Measurements from ENCODE around the gene CDKL1. TPM values are rescaled to one million over a fixed set of nuclear protein-coding genes. Genes with fewer than 3 reads are reported as not detected.

CDKL1 gene
- total and polyA plus RNA-seq, 7 experiments from 2014 or later, result 2.0 to 14.8 (median 4.9) TPM

GRCh38 chr14:50421499-50421898 is 24.8 kb upstream of the CDKL1 start:
- H3K4me1 Mint-ChIP-seq, result peaks cover 0 to 6% (median 0%) of the 10 kb centered on the region in 7 donors
- ChIA-PET POLR2A (interaction anchor here (0.7 kb wide), 1 partner anchor 842 kb away, joined by 5 read pairs; no protein-coding TSS in a partner anchor), CTCF (interaction anchor here (0.7 kb wide), 1 partner anchor 355 kb away, joined by 5 read pairs; no protein-coding TSS in a partner anchor)
- no peaks in the 10 kb centered on the region for H3K27me3 Mint-ChIP-seq
- DNase-seq (no peak), ATAC-seq (no peak)
- Histone ChIP-seq H3K27me3 (ENCODE audit: control insufficient read depth in 2 of 2, insufficient read depth in 2 of 2, low read length in 2 of 2) (no peaks in the 10 kb centered on the region), H3K4me1 (ENCODE audit: control insufficient read depth in 2 of 2, insufficient read depth in 2 of 2, low read length in 2 of 2) (no peaks in the 10 kb centered on the region), H3K9me3 (ENCODE audit: control insufficient read depth in 2 of 3, low read length in 3 of 3) (no peaks in the 10 kb centered on the region), H3K36me3 (ENCODE audit: control insufficient read depth in 2 of 3, insufficient read depth in 3 of 3, low read length in 3 of 3) (peaks cover 0 to 31% (median 17%) of the 10 kb centered on the region in 3 experiments), H3K4me3 (ENCODE audit: low read length) (no peak overlapping the region), H3K27ac (ENCODE audit: low read depth, low read length) (no peak overlapping the region)
- H3K4me3 Mint-ChIP-seq, result no peak overlapping the region
- H3K27ac Mint-ChIP-seq, result no peak overlapping the region
- H3K9me3 Mint-ChIP-seq, result peaks cover 0 to 5% (median 0%) of the 10 kb centered on the region in 11 donors
- H3K36me3 Mint-ChIP-seq, result peaks cover 9 to 63% (median 38%) of the 10 kb centered on the region in 5 donors
- intact Hi-C loops (cut with micrococcal nuclease), result no loop called here

- Histone ChIP-seq H3K27ac (ENCODE audit: low read depth, low read length) (no peak overlapping the region), H3K36me3 (ENCODE audit: control insufficient read depth in 2 of 3, insufficient read depth in 3 of 3, low read length in 3 of 3) (peaks cover 0 to 16% (median 7%) of the 10 kb centered on the region in 3 experiments), H3K27me3 (ENCODE audit: control insufficient read depth in 2 of 2, insufficient read depth in 2 of 2, low read length in 2 of 2) (no peaks in the 10 kb centered on the region), H3K9me3 (ENCODE audit: control insufficient read depth in 2 of 3, low read length in 3 of 3) (no peaks in the 10 kb centered on the region), H3K4me1 (ENCODE audit: control insufficient read depth in 2 of 2, insufficient read depth in 2 of 2, low read length in 2 of 2) (no peaks in the 10 kb centered on the region), H3K4me3 (ENCODE audit: low read length) (no peak overlapping the region)
- Mint-ChIP-seq H3K4me1 (peaks cover 0 to 6% (median 0%) of the 10 kb centered on the region in 7 donors), H3K27ac (peak overlapping the region in 1 of 9 donors; percentile 0), H3K36me3 (peaks cover 12 to 63% (median 56%) of the 10 kb centered on the region in 5 donors), H3K4me3 (no peak overlapping the region), H3K27me3 (no peaks in the 10 kb centered on the region), H3K9me3 (peaks cover 0 to 25% (median 5%) of the 10 kb centered on the region in 11 donors)
- POLR2A ChIA-PET, result interaction anchor here (0.8 kb wide), 1 partner anchor 8 kb away, joined by 3 read pairs; no protein-coding TSS in a partner anchor
- no peak for ATAC-seq
- intact Hi-C loops (cut with micrococcal nuclease), result no loop called here
- no peak for DNase-seq
- CTCF ChIA-PET, result interaction anchor here (0.6 kb wide), 1 partner anchor 721 kb away, joined by 5 read pairs; no protein-coding TSS in a partner anchor
These were observed 21.2 kb upstream of the CDKL1 start for GRCh38 chr14:50417853-50418252.

- Histone ChIP-seq H3K27ac (ENCODE audit: low read depth, low read length) (no peak overlapping the region), H3K27me3 (ENCODE audit: control insufficient read depth in 2 of 2, insufficient read depth in 2 of 2, low read length in 2 of 2) (no peaks in the 10 kb centered on the region), H3K36me3 (ENCODE audit: control insufficient read depth in 2 of 3, insufficient read depth in 3 of 3, low read length in 3 of 3) (no peaks in the 10 kb centered on the region), H3K9me3 (ENCODE audit: control insufficient read depth in 2 of 3, low read length in 3 of 3) (peaks cover 0 to 4% (median 0%) of the 10 kb centered on the region in 3 experiments), H3K4me3 (ENCODE audit: low read length) (no peak overlapping the region), H3K4me1 (ENCODE audit: control insufficient read depth in 2 of 2, insufficient read depth in 2 of 2, low read length in 2 of 2) (no peaks in the 10 kb centered on the region)
- no peak overlapping the region for H3K27ac Mint-ChIP-seq
- POLR2A ChIA-PET, result no interaction called here
- H3K4me3 Mint-ChIP-seq, result no peak overlapping the region
- no peaks in the 10 kb centered on the region for H3K27me3 Mint-ChIP-seq
- DNase-seq, result no peak
- peaks cover 5 to 25% (median 10%) of the 10 kb centered on the region in 5 donors for H3K36me3 Mint-ChIP-seq
- CTCF ChIA-PET, result no interaction called here
- intact Hi-C loops (cut with micrococcal nuclease), result no loop called here
- peaks cover 0 to 5% (median 3%) of the 10 kb centered on the region in 7 donors for H3K4me1 Mint-ChIP-seq
- no peak for ATAC-seq
- peaks cover 2 to 74% (median 17%) of the 10 kb centered on the region in 11 donors for H3K9me3 Mint-ChIP-seq
These were observed 14.2 kb upstream of the CDKL1 start for GRCh38 chr14:50410921-50411320.

GRCh38 chr14:50410071-50410470 is 13.4 kb upstream of the CDKL1 start:
- ChIA-PET POLR2A (no interaction called here), CTCF (no interaction called here)
- DNase-seq (no peak), ATAC-seq (no peak)
- Mint-ChIP-seq H3K9me3 (peaks cover 2 to 75% (median 22%) of the 10 kb centered on the region in 11 donors), H3K4me3 (no peak overlapping the region), H3K36me3 (peaks cover 4 to 22% (median 15%) of the 10 kb centered on the region in 5 donors), H3K27me3 (no peaks in the 10 kb centered on the region), H3K4me1 (peaks cover 0 to 9% (median 4%) of the 10 kb centered on the region in 7 donors), H3K27ac (no peak overlapping the region)
- Histone ChIP-seq H3K27me3 (ENCODE audit: control insufficient read depth in 2 of 2, insufficient read depth in 2 of 2, low read length in 2 of 2) (no peaks in the 10 kb centered on the region), H3K9me3 (ENCODE audit: control insufficient read depth in 2 of 3, low read length in 3 of 3) (peaks cover 0 to 4% (median 0%) of the 10 kb centered on the region in 3 experiments), H3K27ac (ENCODE audit: low read depth, low read length) (no peak overlapping the region), H3K4me1 (ENCODE audit: control insufficient read depth in 2 of 2, insufficient read depth in 2 of 2, low read length in 2 of 2) (no peaks in the 10 kb centered on the region), H3K4me3 (ENCODE audit: low read length) (no peak overlapping the region), H3K36me3 (ENCODE audit: control insufficient read depth in 2 of 3, insufficient read depth in 3 of 3, low read length in 3 of 3) (no peaks in the 10 kb centered on the region)
- intact Hi-C loops (cut with micrococcal nuclease), result no loop called here

GRCh38 chr14:50407111-50407812 is 10.6 kb upstream of the CDKL1 start:
- no peak overlapping the region for H3K27ac Mint-ChIP-seq
- Histone ChIP-seq H3K36me3 (ENCODE audit: control insufficient read depth in 2 of 3, insufficient read depth in 3 of 3, low read length in 3 of 3) (no peaks in the 10 kb centered on the region), H3K4me3 (ENCODE audit: low read length) (no peak overlapping the region), H3K4me1 (ENCODE audit: control insufficient read depth in 2 of 2, insufficient read depth in 2 of 2, low read length in 2 of 2) (no peaks in the 10 kb centered on the region), H3K27ac (ENCODE audit: low read depth, low read length) (no peak overlapping the region), H3K9me3 (ENCODE audit: control insufficient read depth in 2 of 3, low read length in 3 of 3) (peaks cover 0 to 4% (median 0%) of the 10 kb centered on the region in 3 experiments), H3K27me3 (ENCODE audit: control insufficient read depth in 2 of 2, insufficient read depth in 2 of 2, low read length in 2 of 2) (no peaks in the 10 kb centered on the region)
- H3K27me3 Mint-ChIP-seq, result no peaks in the 10 kb centered on the region
- ChIA-PET POLR2A (interaction anchor here (0.6 kb wide), 1 partner anchor 502 kb away, joined by 4 read pairs; no protein-coding TSS in a partner anchor), CTCF (no interaction called here)
- no peak overlapping the region for H3K4me3 Mint-ChIP-seq
- peaks cover 0 to 9% (median 4%) of the 10 kb centered on the region in 7 donors for H3K4me1 Mint-ChIP-seq
- intact Hi-C loops (cut with micrococcal nuclease), result no loop called here
- DNase-seq (no peak), ATAC-seq (no peak)
- peaks cover 2 to 51% (median 15%) of the 10 kb centered on the region in 11 donors for H3K9me3 Mint-ChIP-seq
- peaks cover under 1 to 12% (median 7%) of the 10 kb centered on the region in 5 donors for H3K36me3 Mint-ChIP-seq

- H3K27ac ChIP-seq (ENCODE audit: low read depth, low read length), result no peak overlapping the region
- Mint-ChIP-seq H3K4me3 (no peak overlapping the region), H3K4me1 (peaks cover 0 to 9% (median 4%) of the 10 kb centered on the region in 7 donors), H3K9me3 (peaks cover 0 to 19% (median 6%) of the 10 kb centered on the region in 11 donors), H3K27me3 (no peaks in the 10 kb centered on the region), H3K36me3 (peaks cover 0 to 9% (median 4%) of the 10 kb centered on the region in 5 donors), H3K27ac (no peak overlapping the region)
- intact Hi-C loops (cut with micrococcal nuclease), result no loop called here
- ATAC-seq, result no peak
- H3K4me3 ChIP-seq (ENCODE audit: low read length), result no peak overlapping the region
- H3K9me3 ChIP-seq (ENCODE audit: control insufficient read depth in 2 of 3, low read length in 3 of 3), result no peaks in the 10 kb centered on the region
- no peaks in the 10 kb centered on the region for H3K27me3 ChIP-seq (ENCODE audit: control insufficient read depth in 2 of 2, insufficient read depth in 2 of 2, low read length in 2 of 2)
- H3K4me1 ChIP-seq (ENCODE audit: control insufficient read depth in 2 of 2, insufficient read depth in 2 of 2, low read length in 2 of 2), result no peaks in the 10 kb centered on the region
- ChIA-PET CTCF (no interaction called here), POLR2A (no interaction called here)
- no peaks in the 10 kb centered on the region for H3K36me3 ChIP-seq (ENCODE audit: control insufficient read depth in 2 of 3, insufficient read depth in 3 of 3, low read length in 3 of 3)
- no peak for DNase-seq
These were observed 6.7 kb upstream of the CDKL1 start for GRCh38 chr14:50403419-50403818.

Measured in naive thymus-derived CD4-positive, alpha-beta T cell (primary cell).